ENCODE data around the gene FOXD4L5.
"Not testable (repeated sequence)": the region's sequence is repeated elsewhere in the genome, so short reads cannot be mapped to it uniquely, and the experiment has no call there.

GRCh38 chr9:65285109-65285508 is at the start of gene FOXD4L5:
- not testable (repeated sequence) for TF ChIP-seq TARDBP (IDR thresholded peaks at IDR 0.05); SUZ12 (IDR thresholded peaks at IDR 0.05); FOXM1 (IDR thresholded peaks at IDR 0.05; ENCODE audit: borderline replicate concordance); ARNT (IDR thresholded peaks at IDR 0.05); BHLHE40 (IDR thresholded peaks at IDR 0.05; ENCODE audit: borderline replicate concordance); SP1 (IDR thresholded peaks at IDR 0.05); FOXA1 (IDR thresholded peaks at IDR 0.05)
